Common myeloid progenitor, CD34-positive (primary cell): Measurements from ENCODE around the gene SUPT6H.

Experiments
- CTCF ChIA-PET: fragments of 350-600 bp; sonication (Branson Sonifier 250); formaldehyde crosslinking; loops from one replicate; lab custom pipeline; 2021; ENCODE audit warnings: antibody characterized with exemption; lab: Charles Lee
- POLR2A ChIA-PET: fragments of 350-600 bp; sonication (Branson Sonifier 250); formaldehyde crosslinking; loops from one replicate; lab custom pipeline; 2021; ENCODE audit warnings: antibody characterized with exemption; lab: Charles Lee
- DNase-seq, 3 donors: peaks; one replicate each; pipeline versions ENCODE4 v3.0.0 to v3.0.0-alpha.2; 2013
- H3K27ac ChIP-seq, 2 experiments: 1 replicate in 1 of 2; 2 replicates in 1 of 2; pipeline ENCODE4 v1.7.0; 2013; ENCODE audit warnings: inconsistent platforms in 2 of 2, low read length in 2 of 2, mild to moderate bottlenecking in 2 of 2, low read depth in 1 of 2, moderate library complexity in 1 of 2; ENCODE audit not compliant: severe bottlenecking in 2 of 2, insufficient read depth in 1 of 2, poor library complexity in 1 of 2
- H3K27me3 ChIP-seq, 5 experiments: replicated peaks in 2 of 5; 1 replicate in 3 of 5; 2 replicates in 2 of 5; pipeline versions ENCODE4 v1.6.1 to v1.7.0; 2013; ENCODE audit warnings: low read length in 4 of 5, mild to moderate bottlenecking in 2 of 5, moderate library complexity in 2 of 5, inconsistent platforms in 1 of 5; ENCODE audit not compliant: insufficient read depth in 5 of 5, control insufficient read depth in 4 of 5
- H3K36me3 ChIP-seq, 4 experiments: 1 replicate in 2 of 4; 2 replicates in 2 of 4; pipeline versions ENCODE4 v1.6.1 to v1.7.0; 2013; ENCODE audit warnings: low read length in 3 of 4, control low read depth in 1 of 4, mild to moderate bottlenecking in 1 of 4; ENCODE audit not compliant: control insufficient read depth in 4 of 4, insufficient read depth in 4 of 4
- H3K4me1 ChIP-seq, 4 experiments: 1 replicate in 3 of 4; 2 replicates in 1 of 4; pipeline versions ENCODE4 v1.6.1 to v1.7.1; 2013; ENCODE audit warnings: low read length in 3 of 4, mild to moderate bottlenecking in 3 of 4, control low read depth in 1 of 4, inconsistent platforms in 1 of 4, moderate library complexity in 1 of 4; ENCODE audit not compliant: control insufficient read depth in 4 of 4, insufficient read depth in 4 of 4; ENCODE audit errors: control extremely low read depth in 1 of 4
- H3K4me3 ChIP-seq, 7 experiments: 1 replicate in 4 of 7; 2 replicates in 3 of 7; pipeline versions ENCODE4 v1.5.1 to v1.7.0; 2013; ENCODE audit warnings: mild to moderate bottlenecking in 7 of 7, low read length in 6 of 7, moderate library complexity in 6 of 7, inconsistent platforms in 2 of 7, low read depth in 2 of 7, control low read depth in 1 of 7; ENCODE audit not compliant: insufficient read depth in 4 of 7, control insufficient read depth in 1 of 7; ENCODE audit errors: extremely low read depth in 1 of 7
- H3K9me3 ChIP-seq, 5 experiments: 1 replicate in 4 of 5; 2 replicates in 1 of 5; pipeline versions ENCODE4 v1.6.1 to v1.7.1; 2013; ENCODE audit warnings: low read length in 4 of 5, mild to moderate bottlenecking in 2 of 5, inconsistent platforms in 1 of 5, low read depth in 1 of 5, moderate library complexity in 1 of 5; ENCODE audit not compliant: control insufficient read depth in 4 of 5, insufficient read depth in 2 of 5; ENCODE audit errors: control extremely low read depth in 1 of 5
- WGBS: methylation state at CpG from one replicate; pipeline ENCODE4 v1.1.5; 2013; ENCODE audit not compliant: insufficient coverage; 5-methylcytosine and 5-hydroxymethylcytosine counted together

SUPT6H gene

DNA sequence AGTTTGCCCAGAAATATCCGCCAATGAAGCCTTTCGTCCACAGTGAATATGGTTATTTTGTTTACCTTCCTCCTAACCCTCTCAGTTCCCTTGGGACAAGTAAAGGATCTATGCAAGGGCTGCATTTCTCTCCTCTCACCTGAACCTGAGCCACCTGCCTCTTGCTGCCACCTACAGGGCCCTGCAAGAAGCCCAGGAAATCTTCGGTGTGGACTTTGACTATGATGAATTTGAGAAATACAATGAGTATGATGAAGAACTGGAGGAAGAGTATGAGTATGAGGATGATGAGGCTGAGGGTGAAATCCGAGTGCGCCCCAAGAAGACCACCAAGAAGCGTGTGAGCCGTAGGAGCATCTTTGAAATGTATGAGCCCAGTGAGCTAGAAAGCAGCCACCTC lies 14.0 kb downstream of the SUPT6H start:
- POLR2A ChIA-PET = no interaction called here
- WGBS = 98% methylated on average over 6 of the region's 7 CpGs
- peak; percentile 11 to 35 (median 32) for DNase-seq
- H3K9me3 ChIP-seq = no peaks in the 10 kb centered on the region
- no peaks in the 10 kb centered on the region for H3K27me3 ChIP-seq
- no peak overlapping the region for H3K4me3 ChIP-seq
- peaks cover 42 to 93% (median 71%) of the 10 kb centered on the region in 4 experiments for H3K36me3 ChIP-seq
- CTCF ChIA-PET = interaction anchor here (0.7 to 4.6 kb wide), 11 partner anchors 8 to 35 kb away, joined by 3 to 36 read pairs (median 5); partner anchors contain the start of genes BLTP2, SDF2 and SUPT6H
- no peak overlapping the region for H3K27ac ChIP-seq
- H3K4me1 ChIP-seq = no peaks in the 10 kb centered on the region

DNA sequence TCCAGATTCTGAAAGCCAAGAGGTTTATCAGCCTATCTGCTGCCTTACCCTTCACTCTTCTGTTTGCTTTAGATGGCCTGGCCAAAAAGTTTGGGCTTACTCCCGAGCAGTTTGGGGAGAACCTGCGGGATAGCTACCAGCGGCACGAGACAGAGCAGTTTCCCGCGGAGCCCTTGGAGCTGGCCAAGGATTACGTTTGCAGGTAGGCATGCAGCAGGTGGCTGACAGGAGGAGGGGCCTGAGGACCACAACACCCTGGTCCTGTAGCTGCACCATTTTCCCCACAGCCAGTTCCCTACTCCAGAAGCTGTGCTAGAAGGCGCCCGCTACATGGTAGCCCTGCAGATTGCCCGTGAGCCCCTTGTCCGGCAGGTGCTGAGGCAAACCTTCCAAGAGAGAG lies 20.6 kb downstream of the SUPT6H start:
- peaks cover 20 to 94% (median 75%) of the 10 kb centered on the region in 4 experiments for H3K36me3 ChIP-seq
- CTCF ChIA-PET = interaction anchor here (0.8 to 2.0 kb wide), 6 partner anchors 8 to 20 kb away, joined by 3 to 4 read pairs (median 4); partner anchors contain the start of genes SDF2 and SUPT6H
- POLR2A ChIA-PET = no interaction called here
- H3K27ac ChIP-seq = no peak overlapping the region
- no peak overlapping the region for H3K4me3 ChIP-seq
- WGBS = 98% methylated on average over 4 of the region's 11 CpGs
- no peaks in the 10 kb centered on the region for H3K27me3 ChIP-seq
- H3K9me3 ChIP-seq = no peaks in the 10 kb centered on the region
- H3K4me1 ChIP-seq = no peaks in the 10 kb centered on the region
- no peak for DNase-seq

GRCh38 chr17:28684963-28685362 lies 23.0 kb downstream of the SUPT6H start:
- no peak overlapping the region for H3K27ac ChIP-seq
- H3K4me3 ChIP-seq = no peak overlapping the region
- peaks cover 26 to 95% (median 85%) of the 10 kb centered on the region in 4 experiments for H3K36me3 ChIP-seq
- 88% methylated on average over 3 of the region's 3 CpGs for WGBS
- H3K9me3 ChIP-seq = no peaks in the 10 kb centered on the region
- peak in 2 of 3 donors; percentile 6 to 10 for DNase-seq
- ChIA-PET CTCF (interaction anchor here (0.8 kb wide), 1 partner anchor 39 kb away, joined by 3 read pairs; no protein-coding TSS in a partner anchor), POLR2A (no interaction called here)
- H3K27me3 ChIP-seq = no peaks in the 10 kb centered on the region
- no peaks in the 10 kb centered on the region for H3K4me1 ChIP-seq

- no peaks in the 10 kb centered on the region for H3K4me1 ChIP-seq
- 96% methylated on average over 4 of the region's 5 CpGs for WGBS
- ChIA-PET CTCF (no interaction called here), POLR2A (no interaction called here)
- H3K27ac ChIP-seq = no peak overlapping the region
- no peak overlapping the region for H3K4me3 ChIP-seq
- no peaks in the 10 kb centered on the region for H3K9me3 ChIP-seq
- no peak for DNase-seq
- no peaks in the 10 kb centered on the region for H3K27me3 ChIP-seq
- peaks cover 28 to 98% (median 88%) of the 10 kb centered on the region in 4 experiments for H3K36me3 ChIP-seq
These were observed 23.4 kb downstream of the SUPT6H start for GRCh38 chr17:28685366-28685765.

GRCh38 chr17:28686296-28686695 lies 24.3 kb downstream of the SUPT6H start:
- Histone ChIP-seq H3K27ac (no peak overlapping the region), H3K4me3 (no peak overlapping the region), H3K9me3 (no peaks in the 10 kb centered on the region), H3K36me3 (peaks cover 35 to 97% (median 87%) of the 10 kb centered on the region in 4 experiments), H3K4me1 (no peaks in the 10 kb centered on the region), H3K27me3 (no peaks in the 10 kb centered on the region)
- 94% methylated on average over 3 of the region's 4 CpGs for WGBS
- ChIA-PET POLR2A (no interaction called here), CTCF (interaction anchor here (2.0 kb wide), 1 partner anchor 10 kb away, joined by 7 read pairs; no protein-coding TSS in a partner anchor)
- no peak for DNase-seq

GRCh38 chr17:28688481-28688880 lies 26.5 kb downstream of the SUPT6H start:
- no peaks in the 10 kb centered on the region for H3K9me3 ChIP-seq
- 100% methylated on average over 1 of the region's 4 CpGs for WGBS
- no peak overlapping the region for H3K27ac ChIP-seq
- DNase-seq = no peak
- CTCF ChIA-PET = interaction anchor here (1.2 to 2.0 kb wide), 2 partner anchors 12 to 23 kb away, joined by 4 to 7 read pairs; no protein-coding TSS in a partner anchor
- H3K4me3 ChIP-seq = no peak overlapping the region
- H3K4me1 ChIP-seq = no peaks in the 10 kb centered on the region
- H3K36me3 ChIP-seq = peaks cover 31 to 89% (median 69%) of the 10 kb centered on the region in 4 experiments
- POLR2A ChIA-PET = interaction anchor here (0.7 to 1.0 kb wide), 2 partner anchors 23 to 44 kb away, joined by 3 read pairs; no protein-coding TSS in a partner anchor
- no peaks in the 10 kb centered on the region for H3K27me3 ChIP-seq

- no peak for DNase-seq
- 100% methylated on average over 1 of the region's 3 CpGs for WGBS
- ChIA-PET POLR2A (interaction anchor here (1.0 kb wide), 1 partner anchor 22 kb away, joined by 3 read pairs; no protein-coding TSS in a partner anchor), CTCF (interaction anchor here (1.2 kb wide), 1 partner anchor 24 kb away, joined by 4 read pairs; no protein-coding TSS in a partner anchor)
- Histone ChIP-seq H3K27me3 (no peaks in the 10 kb centered on the region), H3K4me3 (no peak overlapping the region), H3K4me1 (no peaks in the 10 kb centered on the region), H3K36me3 (peaks cover 31 to 89% (median 70%) of the 10 kb centered on the region in 4 experiments), H3K27ac (no peak overlapping the region), H3K9me3 (no peaks in the 10 kb centered on the region)
These were observed 27.0 kb downstream of the SUPT6H start for GRCh38 chr17:28689011-28689410.
